ENCODE data around the gene PRKAG2. TPM values are rescaled to one million over a fixed set of nuclear protein-coding genes. Genes with fewer than 3 reads are reported as not detected.

The PRKAG2 gene
- total RNA-seq, 1 donor from 2014 or later: 14.2 TPM

DNA sequence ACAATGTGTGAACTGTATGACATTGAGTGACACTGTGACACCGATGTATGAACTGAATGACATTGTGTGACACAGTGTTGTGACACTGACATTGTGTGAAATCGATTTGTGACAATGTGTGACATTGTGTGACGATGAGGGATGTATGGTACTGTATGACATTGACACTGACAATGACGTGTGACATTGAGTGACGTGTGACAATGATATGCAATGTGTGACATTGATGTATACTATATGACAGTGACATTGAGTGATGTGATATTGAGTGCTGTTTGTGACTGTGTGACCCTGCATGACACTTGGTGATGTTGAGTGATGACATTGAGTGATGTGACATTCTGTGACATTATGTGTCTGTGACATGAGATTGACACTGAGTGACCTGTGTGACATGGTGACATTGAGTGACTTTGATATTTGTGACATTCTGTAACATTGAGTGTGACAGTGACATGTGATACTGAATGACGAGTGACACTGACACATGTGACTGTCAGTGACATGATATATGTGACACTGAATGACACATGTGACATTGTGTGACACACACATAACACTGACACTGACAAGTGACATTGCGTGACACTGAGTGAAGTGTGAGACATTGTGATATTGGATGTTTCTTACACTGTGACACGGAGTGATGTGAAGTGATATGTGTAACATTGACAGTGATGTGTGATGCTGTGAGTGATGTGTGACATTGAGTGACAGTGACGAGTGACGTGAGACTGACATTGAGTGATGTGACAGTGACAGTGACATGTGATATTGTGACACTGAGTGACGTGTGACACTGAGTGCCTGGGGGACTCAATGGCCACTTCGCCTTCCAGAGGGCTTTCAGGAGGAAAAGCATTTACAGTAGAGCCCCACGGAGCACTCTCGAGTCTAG, 167.5 kb downstream of the PRKAG2 start:
- DNase-seq: no peak

GRCh38 chr7:151708610-151709009, 168.3 kb downstream of the PRKAG2 start:
- DNase-seq: no peak

- DNase-seq: no peak
These were observed 169.2 kb downstream of the PRKAG2 start for GRCh38 chr7:151707757-151708156.

GRCh38 chr7:151707105-151707469, 169.8 kb downstream of the PRKAG2 start:
- no peak for DNase-seq

DNA sequence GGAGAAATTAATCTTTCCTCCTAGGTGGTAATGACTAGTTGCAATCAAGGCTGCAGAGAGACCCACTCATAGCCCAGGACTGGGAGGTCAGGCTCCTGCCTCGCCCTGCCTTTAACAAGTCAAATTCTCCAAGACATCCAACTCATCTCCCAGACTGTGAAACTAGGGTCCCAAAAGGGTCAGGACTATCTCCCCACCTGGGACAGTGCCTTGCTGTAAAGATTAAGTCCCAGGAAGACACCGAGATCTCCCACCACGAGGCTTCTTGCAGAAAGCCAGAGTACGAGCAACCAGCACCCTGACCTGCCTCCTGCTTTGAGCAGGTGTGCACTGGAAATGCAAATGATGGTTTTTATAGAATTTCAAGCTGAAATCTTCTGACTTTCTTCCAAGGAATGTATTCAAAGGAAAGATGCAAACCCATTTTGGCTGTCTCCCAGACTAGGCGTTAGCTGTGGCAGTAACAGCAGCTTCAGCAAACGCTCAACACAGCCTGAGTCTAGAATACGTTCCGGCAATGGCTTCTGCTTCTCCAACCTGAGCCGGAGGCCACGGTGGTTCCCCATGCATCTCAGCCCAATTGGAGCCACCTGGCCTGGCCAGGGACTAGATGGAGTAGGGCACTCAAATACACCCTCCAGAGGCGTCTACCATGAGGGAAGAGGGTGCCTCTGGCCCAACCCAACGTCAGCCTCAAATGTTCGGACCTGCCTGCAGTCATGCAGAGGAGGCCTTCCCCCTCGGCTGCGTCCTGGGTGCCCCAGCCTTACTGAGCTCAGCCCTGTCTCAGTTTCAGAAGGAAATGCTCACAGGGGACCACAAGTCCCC, 170.4 kb downstream of the PRKAG2 start:
- DNase-seq: no peak

- peak; percentile 64 for DNase-seq
These were observed 171.2 kb downstream of the PRKAG2 start for GRCh38 chr7:151705636-151706276.

DNA sequence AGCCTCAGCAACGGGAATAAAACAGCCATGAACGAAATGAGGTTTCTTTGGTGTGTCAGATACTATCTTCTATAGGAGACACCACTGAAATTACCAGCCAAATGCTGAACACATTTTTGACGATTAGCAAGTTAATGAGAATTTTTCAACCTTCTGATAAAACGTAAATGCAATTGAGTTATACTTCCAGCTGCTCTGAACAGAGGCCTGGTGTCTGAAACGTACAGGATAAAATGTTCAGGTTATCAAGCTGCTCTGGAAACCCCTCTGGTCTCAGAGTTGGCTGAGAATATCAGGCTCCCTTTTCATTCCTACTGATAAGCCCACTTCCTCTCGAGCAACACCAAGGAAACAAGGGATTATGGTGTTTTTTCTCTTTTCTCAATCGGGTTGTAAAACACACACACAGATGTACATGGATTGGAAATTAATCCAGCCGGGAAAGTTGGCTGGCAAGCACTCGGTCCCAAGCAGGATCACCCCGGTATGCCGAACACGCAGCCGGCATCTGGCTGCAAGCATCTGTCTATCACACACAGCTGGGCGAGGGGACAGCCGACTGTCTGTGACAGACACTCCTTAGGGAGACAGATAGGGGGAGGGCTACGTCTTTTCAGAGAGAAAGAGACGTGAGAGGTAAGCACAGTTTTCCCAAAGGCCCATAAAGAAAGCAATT, 171.8 kb downstream of the PRKAG2 start:
- peak; percentile 64 for DNase-seq

- no peak for DNase-seq
These were observed 172.5 kb downstream of the PRKAG2 start for GRCh38 chr7:151704299-151704959.

DNA sequence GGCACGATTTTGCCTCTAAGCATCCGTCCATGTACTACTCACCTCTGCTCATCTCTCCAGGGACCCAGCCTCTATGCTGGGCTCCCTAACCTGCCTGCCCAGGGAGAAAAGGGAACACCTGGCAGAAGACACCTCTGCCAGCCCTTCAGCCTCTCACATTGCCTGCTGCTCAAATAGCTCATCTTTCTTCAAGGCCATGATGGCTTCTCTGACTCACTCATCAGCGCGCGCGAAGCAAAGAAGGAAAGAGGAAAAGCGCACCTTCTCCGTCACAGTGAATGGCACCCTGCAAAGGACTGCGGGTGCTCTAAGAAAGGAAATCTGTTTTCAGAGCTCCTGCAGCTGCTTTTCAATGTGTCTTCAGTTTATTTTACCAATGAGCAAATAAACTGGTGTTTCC, 174.0 kb downstream of the PRKAG2 start:
- no peak for DNase-seq

- DNase-seq: no peak
These were observed 176.2 kb downstream of the PRKAG2 start for GRCh38 chr7:151700586-151701165.

- no peak for DNase-seq
These were observed 177.0 kb downstream of the PRKAG2 start for GRCh38 chr7:151699928-151700319.

DNA sequence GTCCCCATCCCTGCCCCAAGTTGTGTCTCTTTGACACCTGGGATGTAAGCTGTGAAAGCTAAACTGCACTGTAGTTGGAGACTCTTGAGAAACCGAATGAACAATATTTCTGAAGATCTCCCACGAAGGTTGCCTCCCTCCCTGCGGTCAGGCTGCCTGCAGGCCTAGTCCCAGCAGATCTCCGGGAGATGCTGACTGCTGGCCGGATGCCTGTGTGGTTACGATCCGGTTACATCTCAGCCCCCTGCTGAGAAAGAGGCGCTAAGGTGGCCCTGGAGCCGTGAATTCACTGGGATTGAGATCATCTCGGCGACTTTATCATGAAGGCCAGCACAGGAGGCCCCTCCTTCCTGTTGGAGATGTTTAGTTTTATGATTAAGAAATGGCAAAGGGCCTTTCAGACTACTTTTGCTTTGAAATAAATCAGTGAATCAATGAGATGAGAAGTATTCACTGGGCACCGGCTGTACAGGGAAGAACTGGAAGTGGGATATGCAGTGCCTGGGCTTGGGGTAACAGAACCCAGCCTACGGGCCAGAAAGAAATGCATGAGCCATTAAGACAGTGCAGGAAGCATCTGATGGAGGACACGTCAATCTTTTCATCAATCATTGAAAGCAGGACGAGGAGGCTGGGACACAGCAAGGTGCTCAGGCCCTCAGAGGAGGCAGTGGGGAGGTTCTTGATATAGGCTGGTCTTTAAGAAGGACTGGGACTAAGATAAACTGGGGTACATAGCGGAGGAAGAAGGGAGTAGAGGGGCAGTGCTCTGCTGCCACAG, 177.6 kb downstream of the PRKAG2 start:
- no peak for DNase-seq

DNA sequence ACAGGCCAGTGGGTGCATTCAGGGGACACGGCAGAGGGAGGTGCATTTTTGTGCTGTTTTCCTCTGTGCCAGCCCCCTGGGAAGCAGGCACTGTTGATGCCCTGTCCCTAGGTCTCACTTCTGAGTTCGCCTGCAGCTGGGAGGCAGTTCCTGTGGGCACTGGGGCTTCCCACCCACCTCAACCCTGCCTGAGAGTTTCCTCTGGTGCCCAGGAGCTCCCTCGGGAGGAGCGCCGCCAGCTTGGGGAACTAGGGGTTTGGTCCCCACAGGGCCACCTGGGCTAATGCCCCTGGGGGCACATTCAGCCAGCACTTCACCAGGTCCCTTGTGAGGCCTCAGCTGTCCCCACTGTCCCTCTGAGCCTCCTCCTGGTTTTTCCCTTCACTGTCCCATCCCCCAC, 179.0 kb downstream of the PRKAG2 start:
- no peak for DNase-seq

- no peak for DNase-seq
These were observed 179.4 kb downstream of the PRKAG2 start for GRCh38 chr7:151697515-151697895.

DNA sequence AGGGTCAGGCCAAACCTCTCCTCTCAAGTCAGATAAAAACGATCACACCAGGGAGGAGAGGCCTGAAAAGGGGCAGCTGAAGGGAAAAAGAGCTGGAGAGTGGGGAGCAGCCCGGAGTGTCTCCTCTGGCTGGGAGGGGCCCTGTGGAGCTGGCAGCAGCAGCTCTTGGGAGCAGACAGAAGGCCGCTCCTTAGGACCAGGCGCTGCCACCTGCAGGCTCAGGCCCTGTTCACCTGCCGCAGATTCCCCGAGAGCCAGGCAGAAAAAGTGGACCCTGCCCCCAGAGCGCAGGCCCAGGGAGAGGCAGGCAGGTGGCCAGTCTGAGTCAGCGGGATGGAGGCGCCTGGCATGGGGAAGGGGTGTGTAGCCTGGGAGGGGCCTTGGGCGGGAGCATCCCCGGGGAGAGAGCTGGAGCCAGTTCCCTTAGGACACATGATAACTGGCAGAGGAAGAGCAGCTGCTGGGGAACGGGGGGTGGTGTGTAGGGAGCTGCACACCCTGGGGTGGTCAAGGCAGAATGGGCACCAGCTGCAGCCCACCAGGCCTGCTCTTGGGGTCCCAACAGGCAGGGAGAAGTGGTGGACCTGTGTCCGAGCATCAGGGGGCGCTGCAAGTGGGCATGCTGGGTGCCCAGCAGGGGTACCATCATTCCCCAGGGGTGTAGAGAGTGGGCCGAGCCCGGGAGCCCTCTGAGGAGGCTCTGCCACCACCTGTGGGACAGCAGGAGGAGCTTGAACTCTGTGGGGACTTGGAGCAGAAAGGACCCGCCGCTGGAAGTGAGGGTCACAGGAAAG, 180.0 kb downstream of the PRKAG2 start:
- DNase-seq: no peak

GRCh38 chr7:151695951-151696541, 180.9 kb downstream of the PRKAG2 start:
- DNase-seq: no peak

DNA sequence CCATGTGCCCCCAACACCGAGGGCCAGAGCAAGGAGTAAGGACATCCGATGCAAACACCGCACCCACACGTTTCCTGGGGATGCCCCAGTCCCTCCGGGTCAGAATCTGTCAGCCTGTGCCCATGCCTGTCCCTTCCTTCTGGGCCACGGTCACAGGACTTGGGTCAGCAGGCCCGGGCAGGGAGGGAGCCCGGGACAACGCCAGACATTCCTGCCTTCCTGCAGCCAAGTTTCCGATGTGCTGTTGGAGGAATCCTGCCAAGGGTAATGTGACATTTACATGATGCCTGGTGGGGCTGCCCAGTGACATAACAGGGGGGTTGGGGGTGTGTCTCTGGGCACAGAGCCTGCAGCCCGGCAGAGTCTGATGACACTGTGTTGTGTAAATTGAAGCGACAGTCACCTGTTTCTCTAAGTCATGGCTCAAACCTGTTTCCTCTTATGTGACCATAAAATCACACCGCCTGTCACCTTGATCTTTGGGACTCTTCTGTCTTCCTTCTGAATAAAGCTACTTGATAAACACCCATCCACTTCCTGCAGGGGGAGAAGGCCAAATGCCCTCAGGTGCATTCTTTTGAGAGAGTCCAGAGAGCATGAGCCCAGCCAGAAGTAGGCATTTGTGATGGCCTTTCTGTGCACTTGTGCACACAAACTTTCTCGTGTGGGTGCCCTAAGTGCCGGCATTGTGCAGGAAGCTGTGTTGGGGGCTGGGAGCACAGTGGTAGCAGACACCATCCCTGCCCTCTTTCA, 181.9 kb downstream of the PRKAG2 start:
- peak; percentile 68 for DNase-seq

- DNase-seq: no peak
These were observed 182.5 kb downstream of the PRKAG2 start for GRCh38 chr7:151694441-151694827.

DNA sequence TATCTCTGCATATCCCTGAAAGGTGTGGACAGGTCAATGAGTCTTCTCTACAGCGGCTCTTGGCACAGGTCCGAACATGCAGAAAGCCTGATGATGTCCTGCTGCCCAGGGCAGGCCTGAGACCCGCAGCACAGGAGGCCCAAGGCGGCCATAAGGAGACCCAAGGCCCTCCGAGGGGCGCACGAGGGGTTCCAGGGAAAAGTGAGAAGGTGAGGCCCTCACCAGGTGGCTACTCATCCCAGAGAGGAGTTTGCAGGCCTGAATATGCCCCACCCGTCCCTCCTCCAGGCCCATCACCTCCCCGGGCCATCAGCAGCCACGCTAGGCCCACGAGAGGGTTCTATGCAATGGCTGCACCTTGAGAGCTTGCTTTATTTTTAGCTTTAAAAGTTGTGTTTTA, 183.8 kb downstream of the PRKAG2 start:
- no peak for DNase-seq
